ENCODE measurements around the gene FHIT.

GRCh38 chr3:60992395-60992794 lies 258.9 kb downstream of the FHIT start:
- TF ChIP-seq CTCF (IDR thresholded peaks at IDR 0.05), result no peak
- TF ChIP-seq EP300 (IDR thresholded peaks at IDR 0.05), result no peak
